Measurements from ENCODE around the gene CHMP1A. TPM values are rescaled to one million over a fixed set of nuclear protein-coding genes. Genes with fewer than 3 reads are reported as not detected.
"Not testable (repeated sequence)": the region's sequence is repeated elsewhere in the genome, so short reads cannot be mapped to it uniquely, and the experiment has no call there.

CHMP1A gene
- total RNA-seq, 1 experiment from 2014 or later, result 108 TPM

DNA sequence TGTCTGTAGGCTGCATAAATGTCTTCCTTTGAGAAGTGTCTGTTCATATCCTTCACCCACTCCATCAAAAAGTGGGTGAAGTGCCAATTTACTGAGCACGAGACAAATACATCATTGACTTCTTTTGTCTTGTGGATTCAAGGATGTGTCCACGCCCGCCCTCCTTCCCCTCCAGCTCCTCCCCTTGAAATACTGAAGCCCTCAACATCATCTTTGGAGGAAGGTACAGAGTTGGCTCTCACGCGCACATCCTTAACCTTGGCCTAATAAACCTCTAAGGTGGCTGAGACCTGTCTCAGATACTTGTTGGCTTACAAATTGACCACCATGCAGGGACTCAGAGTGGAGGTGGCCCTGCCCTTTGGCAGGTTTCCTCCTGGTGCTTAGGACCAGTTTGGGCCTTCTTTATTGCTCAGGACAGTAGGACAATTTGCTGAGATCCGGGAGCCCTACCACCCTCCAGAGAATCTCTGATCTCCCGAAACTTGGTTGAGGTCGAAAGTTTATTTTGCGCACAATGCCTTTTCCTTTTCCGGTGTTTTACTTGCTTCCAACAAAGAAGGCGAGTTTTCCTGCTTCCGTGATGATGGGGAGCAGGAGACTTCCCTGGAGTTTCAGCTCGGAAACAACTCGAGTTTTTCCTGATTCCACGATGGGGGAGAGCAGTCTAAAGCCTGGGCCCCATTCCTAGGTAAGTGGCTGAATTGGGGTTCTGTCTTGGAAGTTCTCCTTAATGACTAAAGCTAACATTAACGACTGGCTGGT is 14.9 kb upstream of the CHMP1A start:
- Histone ChIP-seq H3K79me2 (ENCODE audit: low read length) (no peaks in the 10 kb centered on the region), H3K9me2 (replicated peaks; ENCODE audit: low read length) (no peaks in the 10 kb centered on the region), H3K36me3 (ENCODE audit: low read depth, low read length) (no peaks in the 10 kb centered on the region; the same call in 1 of the 2 replicates), H3K4me1 (ENCODE audit: insufficient read depth, low read length) (no peaks in the 10 kb centered on the region), H3K27me3 (ENCODE audit: low read length) (no peaks in the 10 kb centered on the region), H3K4me3 (ENCODE audit: low read length) (no peak overlapping the region), H2AFZ (ENCODE audit: low read length) (no peak overlapping the region), H3F3A (ENCODE audit: low read length, unreplicated experiment) (no peaks in the 10 kb centered on the region), H3K9ac (ENCODE audit: low read length) (no peak overlapping the region), H3K4me2 (ENCODE audit: low read length) (no peak overlapping the region), H3K27ac (ENCODE audit: low read length) (no peak overlapping the region), H4K20me1 (ENCODE audit: low read length) (no peaks in the 10 kb centered on the region), H3K9me3 (ENCODE audit: low read length) (no peaks in the 10 kb centered on the region)
- no TSS peak for BruUV-seq (replicated peaks)
- ChIA-PET CTCF (no interaction called here), POLR2A (ENCODE audit: unreplicated experiment) (no interaction called here)
- no peak for DNase-seq
- TF ChIP-seq EZH2phosphoT487 (IDR thresholded peaks at IDR 0.05; ENCODE audit: borderline replicate concordance, low read length) (no peak), EZH2 (IDR thresholded peaks at IDR 0.05; ENCODE audit: low read length, unreplicated experiment) (no peak)
- TF ChIP-seq, protein P1, sequence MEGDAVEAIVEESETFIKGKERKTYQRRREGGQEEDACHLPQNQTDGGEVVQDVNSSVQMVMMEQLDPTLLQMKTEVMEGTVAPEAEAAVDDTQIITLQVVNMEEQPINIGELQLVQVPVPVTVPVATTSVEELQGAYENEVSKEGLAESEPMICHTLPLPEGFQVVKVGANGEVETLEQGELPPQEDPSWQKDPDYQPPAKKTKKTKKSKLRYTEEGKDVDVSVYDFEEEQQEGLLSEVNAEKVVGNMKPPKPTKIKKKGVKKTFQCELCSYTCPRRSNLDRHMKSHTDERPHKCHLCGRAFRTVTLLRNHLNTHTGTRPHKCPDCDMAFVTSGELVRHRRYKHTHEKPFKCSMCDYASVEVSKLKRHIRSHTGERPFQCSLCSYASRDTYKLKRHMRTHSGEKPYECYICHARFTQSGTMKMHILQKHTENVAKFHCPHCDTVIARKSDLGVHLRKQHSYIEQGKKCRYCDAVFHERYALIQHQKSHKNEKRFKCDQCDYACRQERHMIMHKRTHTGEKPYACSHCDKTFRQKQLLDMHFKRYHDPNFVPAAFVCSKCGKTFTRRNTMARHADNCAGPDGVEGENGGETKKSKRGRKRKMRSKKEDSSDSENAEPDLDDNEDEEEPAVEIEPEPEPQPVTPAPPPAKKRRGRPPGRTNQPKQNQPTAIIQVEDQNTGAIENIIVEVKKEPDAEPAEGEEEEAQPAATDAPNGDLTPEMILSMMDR (conservative IDR thresholded peaks at IDR 0.05; ENCODE audit: low read depth, low read length), result no peak
- ATAC-seq, result no peak
- intact Hi-C loops (cut with micrococcal nuclease), result no loop called here

- H3K4me3 ChIP-seq (ENCODE audit: low read length); intact Hi-C loops (cut with micrococcal nuclease); ATAC-seq; H3K9ac ChIP-seq (ENCODE audit: low read length); H3K79me2 ChIP-seq (ENCODE audit: low read length); H3K27ac ChIP-seq (ENCODE audit: low read length); H3K9me3 ChIP-seq (ENCODE audit: low read length); BruUV-seq (replicated peaks); H3K9me2 ChIP-seq (replicated peaks; ENCODE audit: low read length); DNase-seq; H4K20me1 ChIP-seq (ENCODE audit: low read length); H3F3A ChIP-seq (ENCODE audit: low read length, unreplicated experiment); H2AFZ ChIP-seq (ENCODE audit: low read length); H3K36me3 ChIP-seq (ENCODE audit: low read depth, low read length); H3K27me3 ChIP-seq (ENCODE audit: low read length); H3K4me1 ChIP-seq (ENCODE audit: insufficient read depth, low read length); H3K4me2 ChIP-seq (ENCODE audit: low read length): not testable (repeated sequence)
- ChIA-PET CTCF (interaction anchor here (0.5 to 1.1 kb wide), 2 partner anchors 37 to 113 kb away, joined by 4 to 6 read pairs; no protein-coding TSS in a partner anchor), POLR2A (ENCODE audit: unreplicated experiment) (interaction anchor here (0.6 kb wide), 1 partner anchor 38 kb away, joined by 5 read pairs; no protein-coding TSS in a partner anchor)
Measured at GRCh38 chr16:89671565-89671964, 14.1 kb upstream of the CHMP1A start.

GRCh38 chr16:89670496-89671431 is 13.3 kb upstream of the CHMP1A start:
- no peak overlapping the region for H2AFZ ChIP-seq (ENCODE audit: low read length)
- DNase-seq, result no peak
- ChIA-PET POLR2A (ENCODE audit: unreplicated experiment) (interaction anchor here (0.6 kb wide), 1 partner anchor 39 kb away, joined by 5 read pairs; no protein-coding TSS in a partner anchor), CTCF (interaction anchor here (0.5 to 1.1 kb wide), 2 partner anchors 37 to 112 kb away, joined by 4 to 6 read pairs; no protein-coding TSS in a partner anchor)
- no peaks in the 10 kb centered on the region for H3K4me1 ChIP-seq (ENCODE audit: insufficient read depth, low read length)
- no peaks in the 10 kb centered on the region for H3K9me2 ChIP-seq (replicated peaks; ENCODE audit: low read length)
- no peak overlapping the region for H3K4me2 ChIP-seq (ENCODE audit: low read length)
- TF ChIP-seq, protein P1 (conservative IDR thresholded peaks at IDR 0.05; ENCODE audit: low read depth, low read length), result no peak
- TF ChIP-seq EZH2phosphoT487 (IDR thresholded peaks at IDR 0.05; ENCODE audit: borderline replicate concordance, low read length) (no peak), EZH2 (IDR thresholded peaks at IDR 0.05; ENCODE audit: low read length, unreplicated experiment) (no peak)
- intact Hi-C loops (cut with micrococcal nuclease), result no loop called here
- peaks cover 5% of the 10 kb centered on the region; the same call in 1 of the 2 replicates for H3K36me3 ChIP-seq (ENCODE audit: low read depth, low read length)
- no peaks in the 10 kb centered on the region for H3F3A ChIP-seq (ENCODE audit: low read length, unreplicated experiment)
- no peak overlapping the region for H3K4me3 ChIP-seq (ENCODE audit: low read length)
- no peaks in the 10 kb centered on the region for H3K9me3 ChIP-seq (ENCODE audit: low read length)
- BruUV-seq (replicated peaks), result no TSS peak
- H3K27me3 ChIP-seq (ENCODE audit: low read length), result no peaks in the 10 kb centered on the region
- no peaks in the 10 kb centered on the region for H3K79me2 ChIP-seq (ENCODE audit: low read length)
- no peak for ATAC-seq
- H3K9ac ChIP-seq (ENCODE audit: low read length), result no peak overlapping the region
- H4K20me1 ChIP-seq (ENCODE audit: low read length), result no peaks in the 10 kb centered on the region
- no peak overlapping the region for H3K27ac ChIP-seq (ENCODE audit: low read length)

Data from PC-3 (cell line).